T-helper 17 cell (primary cell): ENCODE results near the gene SIAH1. TPM values are rescaled to one million over a fixed set of nuclear protein-coding genes. Genes with fewer than 3 reads are reported as not detected.
"Not testable (repeated sequence)": the region's sequence is repeated elsewhere in the genome, so short reads cannot be mapped to it uniquely, and the experiment has no call there.

ENCODE experiments used
- ATAC-seq: fragments of 150-1000 bp; cut with Tn5 transposase; 2 replicates; pipeline ENCODE4 v1.10.0; 2021; ENCODE audit warnings: mild to moderate bottlenecking, moderate library complexity
- DNase-seq, 3 donors: peaks; one replicate each; pipeline versions ENCODE4 v3.0.0 to v3.0.0-alpha.2; 2020 to 2021
- H3K9me3 ChIP-seq: one replicate; pipeline ENCODE4 v1.7.0; 2013; ENCODE audit warnings: low read length, mild to moderate bottlenecking; ENCODE audit not compliant: control insufficient read depth, poor library complexity, severe bottlenecking
- H3K27ac Mint-ChIP-seq: one replicate; pipeline ENCODE4 v1.8.0; 2022; ENCODE audit warnings: mild to moderate bottlenecking, moderate library complexity, mixed read lengths
- H3K27me3 Mint-ChIP-seq: one replicate; pipeline ENCODE4 v1.8.0; 2022; ENCODE audit warnings: mixed read lengths
- H3K36me3 Mint-ChIP-seq: one replicate; pipeline ENCODE4 v1.8.0; 2022; ENCODE audit warnings: low read depth, mixed read lengths
- H3K4me1 Mint-ChIP-seq: one replicate; pipeline ENCODE4 v1.8.0; 2022; ENCODE audit warnings: mild to moderate bottlenecking, mixed read lengths
- H3K4me3 Mint-ChIP-seq: one replicate; pipeline ENCODE4 v1.8.0; 2022; ENCODE audit warnings: mild to moderate bottlenecking, moderate library complexity, mixed read lengths
- total RNA-seq, 4 donors: library from RNA in 2 of 4; stranded (reverse) in 2 of 4; gene quantifications; one replicate each; pipeline ENCODE4 v1.2.3 and lab custom pipeline; 2022 to 2026

Gene SIAH1
- total RNA-seq, 2 donors from 2014 or later, result 36.4 to 41.2 TPM

DNA sequence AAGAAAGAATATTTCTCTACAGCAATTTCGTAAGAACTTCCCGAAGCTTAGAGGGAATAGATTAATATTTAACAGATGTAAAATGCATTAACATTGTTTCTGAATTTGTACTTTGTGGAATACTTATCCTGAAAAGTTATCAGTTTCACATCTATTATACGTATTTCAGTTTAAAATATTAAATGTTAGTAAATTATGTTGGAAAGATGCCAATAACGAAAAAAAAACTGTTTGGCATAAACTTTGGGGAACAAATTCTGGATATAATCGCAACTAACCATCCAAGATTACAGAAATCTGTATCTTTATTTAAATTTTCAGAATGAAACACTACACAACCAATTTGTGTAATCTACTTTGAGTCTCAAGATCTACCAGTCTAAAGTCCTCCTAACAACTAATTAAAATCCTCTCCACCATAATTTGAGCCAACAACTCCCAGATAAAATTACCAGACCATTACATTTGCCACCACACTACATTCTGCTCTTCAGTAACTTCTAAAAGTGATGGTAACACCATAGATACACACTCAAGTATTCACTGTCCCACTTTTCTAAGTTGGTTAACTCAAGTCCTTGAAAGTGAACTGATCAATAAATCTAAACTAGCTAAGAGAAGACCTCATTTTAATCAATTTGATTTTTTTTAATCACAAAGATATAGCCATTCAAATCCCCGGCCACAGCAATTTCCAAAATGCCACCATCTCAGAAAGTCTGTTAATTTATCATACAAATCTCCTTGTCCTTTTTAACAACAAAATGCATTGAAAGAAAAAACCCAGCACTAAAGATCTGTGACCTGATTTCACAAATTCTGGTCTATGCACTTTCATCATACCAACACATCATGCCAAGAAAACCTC, 2.0 kb downstream of the SIAH1 start:
- H3K27ac Mint-ChIP-seq, result peak overlapping the region; percentile 90
- H3K4me1 Mint-ChIP-seq, result peaks cover 47% of the 10 kb centered on the region
- peak overlapping the region; percentile 95 for H3K4me3 Mint-ChIP-seq
- ATAC-seq, result no peak
- H3K36me3 Mint-ChIP-seq, result no peaks in the 10 kb centered on the region
- no peaks in the 10 kb centered on the region for H3K27me3 Mint-ChIP-seq
- DNase-seq, result no peak
- H3K9me3 ChIP-seq, result no peaks in the 10 kb centered on the region

DNA sequence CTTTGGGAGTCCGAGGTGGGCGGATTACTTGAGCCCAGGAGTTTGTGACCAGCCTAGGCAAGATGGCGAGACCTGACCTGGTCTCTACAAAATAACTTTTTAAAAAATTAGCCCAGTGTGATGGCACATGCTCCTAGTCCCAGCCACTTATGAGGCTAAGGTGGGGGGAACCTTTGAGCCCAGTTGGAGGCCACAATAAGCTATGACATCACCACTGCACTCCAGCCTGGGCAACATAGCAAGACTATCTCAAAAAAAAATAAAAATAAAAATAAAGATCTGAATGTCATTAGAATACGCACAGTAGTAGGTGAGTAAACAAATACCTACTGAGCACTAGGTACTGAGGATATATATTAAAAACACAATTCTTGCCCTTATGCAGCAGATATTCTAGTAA, 3.1 kb downstream of the SIAH1 start:
- H3K27me3 Mint-ChIP-seq, result no peaks in the 10 kb centered on the region
- H3K36me3 Mint-ChIP-seq, result no peaks in the 10 kb centered on the region
- H3K4me1 Mint-ChIP-seq, result peaks cover 52% of the 10 kb centered on the region
- no peak overlapping the region for H3K27ac Mint-ChIP-seq
- H3K9me3 ChIP-seq, result no peaks in the 10 kb centered on the region
- ATAC-seq (no peak), DNase-seq (no peak)
- H3K4me3 Mint-ChIP-seq, result no peak overlapping the region

DNA sequence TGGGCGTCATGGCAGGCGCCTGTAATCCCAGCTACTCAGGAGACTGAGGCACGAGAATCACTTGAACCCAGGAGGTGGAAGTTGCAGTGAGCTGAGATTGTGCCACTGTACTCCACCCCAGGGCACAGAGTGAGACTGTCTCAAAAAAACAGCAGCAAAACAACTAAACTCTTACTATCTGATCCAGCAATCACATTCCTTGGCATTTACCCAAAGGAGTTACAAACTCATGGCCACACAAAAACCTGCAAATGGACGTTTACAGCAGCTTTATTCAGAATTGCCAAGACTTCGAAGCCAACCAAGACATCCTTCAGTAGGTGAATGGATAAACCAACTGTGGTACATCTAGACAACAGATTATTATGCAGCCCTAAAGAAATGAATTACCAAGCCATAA, 4.0 kb downstream of the SIAH1 start:
- Mint-ChIP-seq H3K27ac (no peak overlapping the region), H3K4me3 (peak overlapping the region; percentile 6), H3K27me3 (no peaks in the 10 kb centered on the region), H3K4me1 (peaks cover 57% of the 10 kb centered on the region), H3K36me3 (no peaks in the 10 kb centered on the region)
- no peak for ATAC-seq
- no peaks in the 10 kb centered on the region for H3K9me3 ChIP-seq
- no peak for DNase-seq

DNA sequence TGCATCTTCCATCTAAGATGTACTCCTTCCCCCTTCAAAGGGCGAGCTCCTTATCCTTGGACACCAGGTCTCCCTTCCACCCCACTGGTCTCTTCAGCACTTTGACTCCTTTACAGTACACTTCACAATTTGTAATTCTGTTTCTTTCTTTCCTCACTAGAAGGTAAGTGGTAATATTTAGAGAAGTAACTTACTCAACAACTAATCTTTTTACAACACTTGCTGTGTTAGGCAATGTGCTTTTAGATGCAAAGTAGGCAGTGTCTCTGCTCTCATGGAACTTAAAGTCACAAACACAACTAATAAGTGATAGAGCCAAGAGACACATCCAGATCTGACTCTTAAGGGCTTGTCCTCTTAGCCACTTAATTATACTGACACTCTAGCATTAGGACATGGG, 6.4 kb downstream of the SIAH1 start:
- H3K27me3 Mint-ChIP-seq, result no peaks in the 10 kb centered on the region
- H3K4me1 Mint-ChIP-seq, result peaks cover 50% of the 10 kb centered on the region
- H3K27ac Mint-ChIP-seq, result peak overlapping the region; percentile 37
- H3K4me3 Mint-ChIP-seq, result no peak overlapping the region
- H3K9me3 ChIP-seq, result no peaks in the 10 kb centered on the region
- ATAC-seq, result peak; percentile 30
- H3K36me3 Mint-ChIP-seq, result no peaks in the 10 kb centered on the region
- DNase-seq, result no peak

DNA sequence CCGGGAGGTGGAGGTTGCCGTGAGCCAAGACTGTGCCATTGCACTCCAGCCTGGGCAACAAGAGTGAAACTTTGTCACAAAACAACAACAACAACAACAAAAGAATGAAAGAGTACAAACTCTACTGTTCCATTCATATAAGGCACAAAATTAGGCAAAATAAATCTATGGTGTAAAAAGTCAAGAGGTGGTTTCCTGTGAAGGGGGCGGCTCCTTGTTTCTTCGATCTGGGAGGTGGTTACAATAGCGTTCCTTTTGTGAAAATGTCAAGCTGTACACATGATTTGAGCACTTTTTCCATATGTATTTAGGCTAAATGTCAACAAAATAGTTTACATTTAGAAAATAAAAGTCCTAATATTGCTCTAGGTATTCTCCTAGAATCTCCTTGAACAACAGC, 6.9 kb downstream of the SIAH1 start:
- ATAC-seq (no peak), DNase-seq (no peak)
- H3K4me1 Mint-ChIP-seq, result peaks cover 44% of the 10 kb centered on the region
- H3K36me3 Mint-ChIP-seq, result no peaks in the 10 kb centered on the region
- no peaks in the 10 kb centered on the region for H3K27me3 Mint-ChIP-seq
- H3K27ac Mint-ChIP-seq, result no peak overlapping the region
- no peak overlapping the region for H3K4me3 Mint-ChIP-seq
- H3K9me3 ChIP-seq, result no peaks in the 10 kb centered on the region

DNA sequence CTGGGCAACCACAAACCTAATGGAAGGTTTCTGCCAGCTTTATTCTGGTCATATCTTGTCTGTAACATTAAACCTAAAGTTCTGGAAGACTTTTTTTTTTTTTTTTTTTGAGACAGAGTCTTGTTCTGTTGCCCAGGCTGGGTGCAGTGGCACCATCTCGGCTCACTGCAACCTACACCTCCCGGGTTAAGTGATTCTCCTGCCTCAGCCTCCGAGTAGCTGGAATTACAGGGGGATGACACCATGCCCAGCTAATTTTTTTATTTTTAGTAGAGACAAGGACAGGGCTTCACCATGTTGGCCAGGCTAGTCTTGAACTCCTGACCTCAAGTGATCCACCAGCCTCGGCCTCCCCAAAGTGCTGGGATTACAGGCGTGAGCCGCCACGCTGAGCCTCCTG, 7.9 kb downstream of the SIAH1 start:
- not testable (repeated sequence) for H3K9me3 ChIP-seq, H3K27me3 Mint-ChIP-seq, H3K27ac Mint-ChIP-seq, ATAC-seq, H3K36me3 Mint-ChIP-seq, DNase-seq, H3K4me3 Mint-ChIP-seq
- peaks cover 40% of the 10 kb centered on the region for H3K4me1 Mint-ChIP-seq

DNA sequence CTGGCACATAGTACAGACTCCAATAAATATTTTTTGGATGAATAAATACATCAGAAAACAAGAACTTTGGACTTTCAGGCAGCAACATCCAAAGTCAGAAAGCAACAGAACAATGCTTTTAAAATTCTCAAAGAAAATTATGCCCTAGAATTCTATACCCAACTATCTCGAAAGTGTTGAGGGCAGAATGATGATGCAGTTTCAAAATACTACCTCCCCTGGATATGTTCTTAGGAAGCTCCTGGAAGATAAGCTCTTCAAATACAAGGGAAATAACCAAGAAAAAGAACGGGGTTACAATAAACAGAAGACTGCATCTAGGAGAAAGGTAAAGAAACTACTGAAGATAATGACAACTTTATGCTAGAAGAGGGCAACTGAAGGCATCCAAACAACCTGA, 11.0 kb downstream of the SIAH1 start:
- Mint-ChIP-seq H3K4me1 (peaks cover 34% of the 10 kb centered on the region), H3K36me3 (no peaks in the 10 kb centered on the region), H3K27me3 (no peaks in the 10 kb centered on the region), H3K4me3 (no peak overlapping the region), H3K27ac (no peak overlapping the region)
- ATAC-seq (no peak), DNase-seq (no peak)
- H3K9me3 ChIP-seq, result no peaks in the 10 kb centered on the region

DNA sequence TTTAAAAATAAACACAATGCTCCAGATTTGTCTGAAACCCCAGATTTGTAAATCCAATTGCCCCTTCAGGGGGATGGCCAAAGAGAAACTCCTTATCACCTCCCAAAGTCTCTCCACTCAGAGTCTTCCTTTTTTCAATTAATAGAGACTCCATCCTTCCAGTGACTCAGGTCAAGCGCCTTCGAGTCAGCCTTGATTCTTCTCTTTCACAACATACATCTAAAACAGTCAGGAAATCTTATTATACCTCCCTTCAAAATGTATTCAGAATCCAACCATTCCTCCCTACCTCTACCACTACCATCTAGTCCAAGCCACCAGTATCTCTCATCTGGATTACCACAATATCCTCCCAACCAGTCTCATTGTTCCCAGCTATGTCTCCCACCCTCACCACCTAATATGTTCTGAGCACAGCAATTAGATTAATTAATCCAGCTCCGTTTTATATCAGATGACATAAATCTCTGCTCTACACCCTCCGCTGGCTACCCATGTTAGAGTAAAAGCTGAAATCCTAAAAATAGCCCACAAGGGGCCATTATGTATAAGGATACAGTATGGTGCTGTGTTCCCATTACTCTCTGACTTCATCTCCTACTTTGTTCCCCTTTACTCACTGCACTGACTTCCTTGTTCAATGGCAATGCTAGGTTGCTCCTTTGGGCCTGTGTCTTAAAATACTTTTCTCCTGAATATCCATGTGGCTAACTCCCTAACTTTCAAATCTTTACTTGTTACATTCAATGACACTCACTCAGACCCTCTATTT, 11.8 kb downstream of the SIAH1 start:
- Mint-ChIP-seq H3K4me1 (peaks cover 26% of the 10 kb centered on the region), H3K36me3 (no peaks in the 10 kb centered on the region), H3K27ac (no peak overlapping the region), H3K4me3 (no peak overlapping the region), H3K27me3 (no peaks in the 10 kb centered on the region)
- no peak for DNase-seq
- no peaks in the 10 kb centered on the region for H3K9me3 ChIP-seq
- ATAC-seq, result no peak

DNA sequence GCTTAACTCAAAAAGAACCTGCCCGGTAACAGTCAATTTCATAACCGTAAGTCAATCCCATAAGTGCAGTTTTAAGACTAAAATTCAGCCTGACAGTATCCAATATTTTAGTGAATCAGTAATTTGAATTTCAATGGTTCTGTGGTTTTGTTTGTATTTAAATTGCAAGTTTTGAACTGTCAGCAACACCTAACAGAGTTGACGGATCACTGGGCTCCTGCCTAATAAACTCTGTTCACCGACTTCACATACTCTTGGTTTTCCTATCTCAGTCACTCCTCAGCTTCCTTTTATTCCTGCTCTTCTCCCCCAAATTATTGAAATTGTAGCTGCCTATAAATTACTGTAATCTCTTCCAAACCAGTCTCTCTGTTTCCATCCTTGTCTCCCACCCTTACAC, 12.5 kb downstream of the SIAH1 start:
- ATAC-seq (no peak), DNase-seq (no peak)
- Mint-ChIP-seq H3K4me1 (peaks cover 21% of the 10 kb centered on the region), H3K36me3 (no peaks in the 10 kb centered on the region), H3K27me3 (no peaks in the 10 kb centered on the region), H3K4me3 (no peak overlapping the region), H3K27ac (no peak overlapping the region)
- no peaks in the 10 kb centered on the region for H3K9me3 ChIP-seq

DNA sequence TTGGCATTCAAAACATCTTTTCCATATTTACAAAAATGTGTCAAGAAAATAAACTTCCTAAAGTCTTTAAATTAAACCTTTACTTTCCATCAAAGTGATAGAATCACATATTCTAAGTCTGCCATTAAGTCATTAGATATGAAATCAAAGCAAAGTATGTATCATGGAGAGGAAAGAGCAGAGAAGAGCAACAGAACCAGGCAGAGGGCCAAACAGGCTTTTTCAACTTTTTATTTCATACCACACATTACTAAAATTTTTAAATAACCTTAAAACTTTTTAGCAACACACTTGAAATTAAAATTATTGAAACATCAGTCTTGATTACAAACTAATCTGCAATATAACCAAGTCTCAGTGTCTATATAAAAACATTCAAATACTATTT, 13.8 kb downstream of the SIAH1 start:
- DNase-seq, result no peak
- H3K27me3 Mint-ChIP-seq, result no peaks in the 10 kb centered on the region
- no peak overlapping the region for H3K4me3 Mint-ChIP-seq
- H3K4me1 Mint-ChIP-seq, result peaks cover 22% of the 10 kb centered on the region
- H3K36me3 Mint-ChIP-seq, result no peaks in the 10 kb centered on the region
- no peaks in the 10 kb centered on the region for H3K9me3 ChIP-seq
- peak overlapping the region; percentile 41 for H3K27ac Mint-ChIP-seq
- no peak for ATAC-seq

DNA sequence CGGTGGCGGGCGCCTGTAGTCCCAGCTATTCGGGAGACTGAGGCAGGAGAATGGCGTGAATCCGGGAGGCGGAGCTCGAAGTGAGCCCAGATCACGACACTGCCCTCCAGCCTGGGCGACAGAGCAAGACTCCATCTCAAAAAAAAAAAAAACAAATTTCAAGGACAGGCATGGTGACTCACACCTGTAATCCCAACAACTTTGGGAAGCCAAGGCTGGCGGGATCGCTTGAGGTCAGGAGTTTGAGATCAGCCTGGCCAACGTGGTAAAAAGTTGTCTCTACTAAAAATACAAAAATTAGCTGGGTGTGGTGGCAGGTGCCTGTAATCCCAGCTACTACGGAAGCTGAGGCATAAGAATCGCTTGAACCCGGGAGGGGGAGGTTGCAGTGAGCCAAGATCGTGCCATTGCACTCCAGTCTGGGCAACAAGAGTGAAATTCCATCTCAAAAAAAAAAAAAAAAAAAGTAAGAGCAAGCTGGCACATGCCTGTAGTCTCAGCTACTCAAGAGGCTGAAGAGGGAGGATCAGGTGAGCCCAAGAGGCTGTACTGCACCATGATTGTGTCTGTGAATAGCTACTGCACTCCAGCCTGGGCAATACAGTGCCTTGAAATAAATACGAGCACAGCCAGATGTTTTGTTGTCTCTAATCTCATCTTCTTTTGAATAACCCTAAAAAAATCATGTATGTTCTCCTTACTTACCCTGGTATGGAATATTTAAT, 14.4 kb downstream of the SIAH1 start:
- H3K4me3 Mint-ChIP-seq, ATAC-seq, DNase-seq, H3K36me3 Mint-ChIP-seq, H3K27me3 Mint-ChIP-seq, H3K9me3 ChIP-seq: not testable (repeated sequence)
- Mint-ChIP-seq H3K4me1 (peaks cover 26% of the 10 kb centered on the region), H3K27ac (peak overlapping the region; percentile 41)

DNA sequence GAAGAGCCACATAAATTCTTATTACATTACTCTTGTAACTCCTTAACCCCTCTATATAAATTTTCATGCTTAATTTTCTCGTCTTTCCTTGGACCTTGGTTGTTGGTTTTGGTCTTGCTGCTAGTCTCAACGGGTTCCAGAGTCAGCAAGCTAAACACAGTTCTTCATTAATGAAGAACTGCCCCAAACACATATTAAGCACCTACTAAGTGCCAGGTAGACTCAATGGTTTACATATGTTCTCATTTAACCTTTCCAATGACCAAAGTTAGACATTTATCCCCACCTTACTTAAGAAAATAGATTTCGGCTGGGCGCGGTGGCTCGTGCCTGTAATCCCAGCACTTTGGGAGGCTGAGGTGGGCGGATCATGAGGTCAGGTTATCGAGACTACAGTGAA, 15.0 kb downstream of the SIAH1 start:
- H3K9me3 ChIP-seq, result no peaks in the 10 kb centered on the region
- Mint-ChIP-seq H3K27ac (peak overlapping the region; percentile 21), H3K4me3 (no peak overlapping the region), H3K27me3 (no peaks in the 10 kb centered on the region), H3K4me1 (peaks cover 28% of the 10 kb centered on the region), H3K36me3 (no peaks in the 10 kb centered on the region)
- no peak for DNase-seq
- no peak for ATAC-seq

DNA sequence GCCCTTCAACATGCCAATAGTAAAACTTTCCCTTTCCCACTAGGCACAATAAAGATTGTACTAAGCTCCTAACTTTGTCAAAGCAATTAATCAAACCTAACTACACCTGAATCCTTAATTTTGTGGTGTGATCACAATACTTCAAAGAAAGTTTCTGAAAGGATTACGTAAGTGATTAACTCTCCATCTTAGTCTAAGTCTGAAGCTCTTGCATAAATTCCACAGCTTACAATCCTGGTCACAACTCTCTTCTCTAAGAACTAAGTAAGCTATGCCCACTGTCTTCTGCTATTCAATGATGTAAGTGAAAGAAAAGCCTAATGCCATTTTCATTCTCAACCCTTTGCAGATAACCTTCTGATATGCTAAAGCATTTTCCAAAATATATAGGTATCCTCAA, 15.4 kb downstream of the SIAH1 start:
- H3K9me3 ChIP-seq, result no peaks in the 10 kb centered on the region
- no peak overlapping the region for H3K27ac Mint-ChIP-seq
- ATAC-seq, result no peak
- peaks cover 29% of the 10 kb centered on the region for H3K4me1 Mint-ChIP-seq
- DNase-seq, result no peak
- H3K4me3 Mint-ChIP-seq, result no peak overlapping the region
- no peaks in the 10 kb centered on the region for H3K36me3 Mint-ChIP-seq
- H3K27me3 Mint-ChIP-seq, result no peaks in the 10 kb centered on the region
